DMS153 treated with DMSO at 0.1 percent for 48 hours (cell line): ENCODE data around the gene CLNS1A.
"Not testable (repeated sequence)": the region's sequence is repeated elsewhere in the genome, so short reads cannot be mapped to it uniquely, and the experiment has no call there.

Experiments
- DNase-seq: peaks from one replicate; lab custom pipeline; 2025; ENCODE audit not compliant: unreplicated experiment; lab: John Stamatoyannopoulos, UW

CLNS1A gene

GRCh38 chr11:77619576-77620198, 17.9 kb downstream of the CLNS1A start:
- DNase-seq, result peak; percentile 29

- DNase-seq, result no peak
Observed at GRCh38 chr11:77617892-77618291, 19.7 kb downstream of the CLNS1A start.

GRCh38 chr11:77611921-77612320, 25.7 kb downstream of the CLNS1A start:
- no peak for DNase-seq

GRCh38 chr11:77609234-77609633, 28.4 kb downstream of the CLNS1A start:
- no peak for DNase-seq

- no peak for DNase-seq
Observed at GRCh38 chr11:77604281-77604680, 33.3 kb downstream of the CLNS1A start.

GRCh38 chr11:77602381-77603088, 35.1 kb downstream of the CLNS1A start:
- no peak for DNase-seq

GRCh38 chr11:77598195-77598594, 39.4 kb downstream of the CLNS1A start:
- no peak for DNase-seq

- no peak for DNase-seq
Observed at GRCh38 chr11:77596626-77597025, 41.0 kb downstream of the CLNS1A start.

- DNase-seq, result no peak
Observed at GRCh38 chr11:77593883-77594282, 43.7 kb downstream of the CLNS1A start.

GRCh38 chr11:77592727-77593126, 44.9 kb downstream of the CLNS1A start:
- DNase-seq, result no peak

GRCh38 chr11:77590194-77590782, 47.3 kb downstream of the CLNS1A start:
- DNase-seq, result no peak

GRCh38 chr11:77589521-77590193, 47.9 kb downstream of the CLNS1A start, which contains the start of gene AQP11:
Gene AQP11 (plus strand): TSS chr11:77589953. CDS start chr11:77589993, 40 bp downstream.
- DNase-seq, result peak; percentile 45

- DNase-seq, result no peak
Observed at GRCh38 chr11:77589181-77589520, 48.4 kb downstream of the CLNS1A start.

- no peak for DNase-seq
Observed at GRCh38 chr11:77580712-77581337, 56.8 kb downstream of the CLNS1A start.

GRCh38 chr11:77575428-77575827, 62.2 kb downstream of the CLNS1A start:
- DNase-seq, result not testable (repeated sequence)

GRCh38 chr11:77570896-77571295, 66.7 kb downstream of the CLNS1A start:
- DNase-seq, result not testable (repeated sequence)

GRCh38 chr11:77569676-77570070, 67.9 kb downstream of the CLNS1A start:
- no peak for DNase-seq

- no peak for DNase-seq
Observed at GRCh38 chr11:77568916-77569675, 68.5 kb downstream of the CLNS1A start.

GRCh38 chr11:77568306-77568705, 69.3 kb downstream of the CLNS1A start:
- DNase-seq, result no peak
